ENCODE data around the gene RTKN2. TPM values are rescaled to one million over a fixed set of nuclear protein-coding genes. Genes with fewer than 3 reads are reported as not detected.

The RTKN2 gene
- total RNA-seq, 4 donors from 2014 or later, result 4.9 to 10.8 (median 9.7) TPM

DNA sequence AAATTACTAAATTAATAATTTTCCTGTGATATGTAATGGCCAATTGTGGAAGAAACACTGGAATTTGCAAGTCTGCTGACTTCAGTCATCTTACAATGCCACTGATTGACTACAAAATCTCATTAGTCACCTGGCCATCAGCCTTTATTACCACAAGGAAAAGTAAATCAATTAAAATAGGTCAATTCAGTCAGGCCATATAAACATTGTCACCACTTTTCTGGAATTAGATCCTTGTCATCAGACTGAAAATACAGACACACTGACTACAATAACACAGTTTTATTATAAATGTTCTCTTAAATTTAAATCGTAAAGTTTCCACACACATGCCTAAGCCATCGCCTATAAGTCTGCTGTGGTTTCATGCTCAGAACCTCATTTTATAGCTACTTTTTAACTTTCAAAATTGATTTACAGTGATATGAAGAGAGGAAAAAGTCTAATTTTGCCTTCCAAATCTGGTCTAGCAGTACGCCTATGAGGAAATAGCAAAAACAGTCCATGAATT is 54.2 kb downstream of the RTKN2 start:
- no peak overlapping the region for H3K4me3 ChIP-seq
- 92 to 94% methylated on average over 3 of the region's 3 CpGs for WGBS, 2 donors
- no peaks in the 10 kb centered on the region for H3K27me3 ChIP-seq
- intact Hi-C loops (cut with DNase I), result no loop called here
- DNase-seq, result no peak
- H3K9me3 ChIP-seq, result no peaks in the 10 kb centered on the region
- no peak overlapping the region for H3K27ac ChIP-seq
- H3K4me1 ChIP-seq, result no peaks in the 10 kb centered on the region
- TF ChIP-seq POLR2A (IDR thresholded peaks at IDR 0.05) (no peak), CTCF (IDR thresholded peaks at IDR 0.05) (no peak)
- H3K36me3 ChIP-seq, result no peaks in the 10 kb centered on the region

DNA sequence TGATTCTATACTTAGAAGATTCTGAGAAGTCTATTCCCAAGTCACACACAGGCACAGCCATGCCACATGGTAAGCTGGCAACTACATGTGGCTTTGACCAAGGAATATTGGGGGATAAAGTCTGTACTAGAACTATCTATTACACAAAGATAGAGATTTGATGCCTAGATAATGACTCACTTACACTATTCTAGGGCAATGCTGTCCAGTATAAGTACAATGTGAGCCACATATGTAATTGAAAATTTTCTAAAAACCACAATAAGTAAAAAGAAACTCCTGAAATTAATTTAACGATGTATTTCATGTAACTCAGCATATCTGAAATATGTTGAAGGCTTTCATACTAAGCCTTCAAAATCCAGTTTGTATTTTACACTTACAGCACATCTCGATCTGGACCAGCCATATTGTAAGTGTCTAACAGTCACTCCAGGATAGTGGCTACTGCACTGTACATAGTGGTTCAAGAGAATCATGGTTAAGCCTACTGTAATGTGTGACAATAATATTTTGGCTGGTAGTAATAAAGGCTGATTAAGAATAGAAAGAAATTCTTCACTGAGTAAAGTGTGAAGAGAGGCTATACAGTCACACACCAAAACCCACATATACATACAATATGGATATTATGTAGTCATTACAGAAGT is 62.8 kb downstream of the RTKN2 start:
- Histone ChIP-seq H3K27me3 (no peaks in the 10 kb centered on the region), H3K27ac (no peak overlapping the region), H3K4me3 (no peak overlapping the region), H3K4me1 (no peaks in the 10 kb centered on the region), H3K9me3 (no peaks in the 10 kb centered on the region), H3K36me3 (no peaks in the 10 kb centered on the region)
- intact Hi-C loops (cut with DNase I), result no loop called here
- TF ChIP-seq CTCF (IDR thresholded peaks at IDR 0.05), result no peak
- TF ChIP-seq POLR2A (IDR thresholded peaks at IDR 0.05), result no peak
- no peak for DNase-seq
- WGBS, 2 donors, result 79 to 82% methylated on average over 2 of the region's 2 CpGs

GRCh38 chr10:62199584-62199983 is 69.1 kb downstream of the RTKN2 start:
- no peak for DNase-seq
- Histone ChIP-seq H3K27ac (no peak overlapping the region), H3K36me3 (no peaks in the 10 kb centered on the region), H3K27me3 (no peaks in the 10 kb centered on the region), H3K4me3 (no peak overlapping the region), H3K9me3 (no peaks in the 10 kb centered on the region), H3K4me1 (no peaks in the 10 kb centered on the region)
- 88 to 91% methylated on average over 1 of the region's 1 CpG for WGBS, 2 donors
- TF ChIP-seq POLR2A (IDR thresholded peaks at IDR 0.05), result no peak
- no peak for TF ChIP-seq CTCF (IDR thresholded peaks at IDR 0.05)
- intact Hi-C loops (cut with DNase I), result no loop called here

GRCh38 chr10:62196528-62196927 is 72.1 kb downstream of the RTKN2 start:
- Histone ChIP-seq H3K4me3 (no peak overlapping the region), H3K36me3 (no peaks in the 10 kb centered on the region), H3K9me3 (no peaks in the 10 kb centered on the region), H3K27ac (no peak overlapping the region), H3K4me1 (no peaks in the 10 kb centered on the region), H3K27me3 (no peaks in the 10 kb centered on the region)
- no peak for DNase-seq
- no peak for TF ChIP-seq POLR2A (IDR thresholded peaks at IDR 0.05)
- no peak for TF ChIP-seq CTCF (IDR thresholded peaks at IDR 0.05)
- intact Hi-C loops (cut with DNase I), result no loop called here

- 82 to 89% methylated on average over 1 of the region's 1 CpG for WGBS, 2 donors
- intact Hi-C loops (cut with DNase I), result no loop called here
- H3K4me1 ChIP-seq, result no peaks in the 10 kb centered on the region
These were observed 73.0 kb downstream of the RTKN2 start for GRCh38 chr10:62195675-62195926.

More at GRCh38 chr10:62195675-62195926, 73.0 kb downstream of the RTKN2 start:
- no peak for DNase-seq
- no peak overlapping the region for H3K4me3 ChIP-seq
- H3K36me3 ChIP-seq, result no peaks in the 10 kb centered on the region
- H3K27me3 ChIP-seq, result no peaks in the 10 kb centered on the region
- no peak overlapping the region for H3K27ac ChIP-seq
- TF ChIP-seq POLR2A (IDR thresholded peaks at IDR 0.05), result no peak
- TF ChIP-seq CTCF (IDR thresholded peaks at IDR 0.05), result no peak
- no peaks in the 10 kb centered on the region for H3K9me3 ChIP-seq

Data from esophagus squamous epithelium (tissue), 5 donors.